ENCODE measurements around the gene THAP5. TPM values are rescaled to one million over a fixed set of nuclear protein-coding genes. Genes with fewer than 3 reads are reported as not detected.

The THAP5 gene
- total RNA-seq, 1 experiment from 2014 or later: 28.5 TPM

GRCh38 chr7:108537229-108537628 is 32.3 kb downstream of the THAP5 start:
- POLR2A ChIA-PET (ENCODE audit: unreplicated experiment): no interaction called here
- Histone ChIP-seq H3K79me2 (ENCODE audit: low read depth) (no peaks in the 10 kb centered on the region), H3K27me3 (ENCODE audit: insufficient read depth, low read depth) (no peaks in the 10 kb centered on the region), H3K4me3 (no peak overlapping the region), H3K36me3 (ENCODE audit: low read depth) (no peaks in the 10 kb centered on the region), H4K20me1 (ENCODE audit: insufficient read depth) (no peaks in the 10 kb centered on the region), H3K27ac (no peak overlapping the region), H3F3A (ENCODE audit: insufficient read depth, low read depth) (no peaks in the 10 kb centered on the region), H3K9me3 (ENCODE audit: insufficient read depth, low read depth) (no peaks in the 10 kb centered on the region), H3K4me2 (no peak overlapping the region), H3K4me1 (replicated peaks; ENCODE audit: insufficient read depth) (no peaks in the 10 kb centered on the region), H2AFZ (no peak overlapping the region), H3K9me2 (ENCODE audit: insufficient read depth) (no peaks in the 10 kb centered on the region)
- intact Hi-C loops (cut with micrococcal nuclease; ENCODE audit: unreplicated experiment): no loop called here
- DNase-seq: no peak
- CTCF ChIA-PET: no interaction called here
- TF ChIP-seq EZH2 (IDR thresholded peaks at IDR 0.05; ENCODE audit: low read depth): no peak
- TF ChIP-seq, protein P1, sequence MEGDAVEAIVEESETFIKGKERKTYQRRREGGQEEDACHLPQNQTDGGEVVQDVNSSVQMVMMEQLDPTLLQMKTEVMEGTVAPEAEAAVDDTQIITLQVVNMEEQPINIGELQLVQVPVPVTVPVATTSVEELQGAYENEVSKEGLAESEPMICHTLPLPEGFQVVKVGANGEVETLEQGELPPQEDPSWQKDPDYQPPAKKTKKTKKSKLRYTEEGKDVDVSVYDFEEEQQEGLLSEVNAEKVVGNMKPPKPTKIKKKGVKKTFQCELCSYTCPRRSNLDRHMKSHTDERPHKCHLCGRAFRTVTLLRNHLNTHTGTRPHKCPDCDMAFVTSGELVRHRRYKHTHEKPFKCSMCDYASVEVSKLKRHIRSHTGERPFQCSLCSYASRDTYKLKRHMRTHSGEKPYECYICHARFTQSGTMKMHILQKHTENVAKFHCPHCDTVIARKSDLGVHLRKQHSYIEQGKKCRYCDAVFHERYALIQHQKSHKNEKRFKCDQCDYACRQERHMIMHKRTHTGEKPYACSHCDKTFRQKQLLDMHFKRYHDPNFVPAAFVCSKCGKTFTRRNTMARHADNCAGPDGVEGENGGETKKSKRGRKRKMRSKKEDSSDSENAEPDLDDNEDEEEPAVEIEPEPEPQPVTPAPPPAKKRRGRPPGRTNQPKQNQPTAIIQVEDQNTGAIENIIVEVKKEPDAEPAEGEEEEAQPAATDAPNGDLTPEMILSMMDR (conservative IDR thresholded peaks at IDR 0.05): no peak
- no TSS peak for BruUV-seq (replicated peaks)

DNA sequence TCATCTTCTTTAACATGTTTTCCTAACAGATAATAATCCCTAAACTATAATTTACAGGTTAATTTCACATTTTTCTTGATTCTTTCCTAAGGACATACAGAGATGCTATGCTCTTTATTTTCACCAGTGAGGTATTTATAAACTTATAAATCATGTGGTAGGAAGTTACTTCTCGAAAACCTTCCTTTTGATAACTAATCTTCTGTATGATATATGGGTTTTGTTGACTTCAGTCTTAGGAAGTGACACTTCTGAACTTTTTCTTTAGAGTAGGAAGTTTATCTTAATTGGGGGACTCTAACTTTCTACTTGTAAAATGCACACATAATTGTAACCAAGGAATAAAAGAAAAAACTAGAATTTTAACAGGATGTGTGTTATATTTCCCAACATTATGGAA is 33.8 kb downstream of the THAP5 start:
- Histone ChIP-seq H3K4me2 (no peak overlapping the region), H3K36me3 (ENCODE audit: low read depth) (no peaks in the 10 kb centered on the region), H3K27me3 (ENCODE audit: insufficient read depth, low read depth) (no peaks in the 10 kb centered on the region), H3K79me2 (ENCODE audit: low read depth) (no peaks in the 10 kb centered on the region), H4K20me1 (ENCODE audit: insufficient read depth) (no peaks in the 10 kb centered on the region), H2AFZ (no peak overlapping the region), H3K9me2 (ENCODE audit: insufficient read depth) (no peaks in the 10 kb centered on the region), H3K4me3 (no peak overlapping the region), H3K27ac (no peak overlapping the region), H3F3A (ENCODE audit: insufficient read depth, low read depth) (no peaks in the 10 kb centered on the region), H3K4me1 (replicated peaks; ENCODE audit: insufficient read depth) (no peaks in the 10 kb centered on the region), H3K9me3 (ENCODE audit: insufficient read depth, low read depth) (no peaks in the 10 kb centered on the region)
- ChIA-PET CTCF (no interaction called here), POLR2A (ENCODE audit: unreplicated experiment) (no interaction called here)
- TF ChIP-seq, protein P1 (conservative IDR thresholded peaks at IDR 0.05): no peak
- no peak for TF ChIP-seq EZH2 (IDR thresholded peaks at IDR 0.05; ENCODE audit: low read depth)
- intact Hi-C loops (cut with micrococcal nuclease; ENCODE audit: unreplicated experiment): no loop called here
- no TSS peak for BruUV-seq (replicated peaks)
- DNase-seq: no peak

DNA sequence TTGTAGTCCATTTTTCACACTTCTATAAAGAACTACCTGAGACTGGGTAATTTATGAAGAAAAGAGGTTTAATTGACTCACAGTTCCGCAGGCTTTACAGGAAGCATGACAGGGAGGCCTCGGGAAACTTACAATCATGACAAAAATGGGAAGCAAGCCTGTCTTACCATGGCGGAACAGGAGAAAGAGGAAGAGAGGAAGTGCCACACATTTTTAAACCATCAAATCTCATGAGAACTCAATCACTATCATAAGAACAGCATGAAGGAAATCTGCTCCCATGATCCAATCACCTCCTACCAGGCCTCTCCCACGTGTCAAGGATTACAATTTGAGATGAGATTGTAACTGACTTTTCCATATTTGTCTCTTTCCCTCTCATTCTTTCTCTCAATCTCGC is 34.2 kb downstream of the THAP5 start:
- Histone ChIP-seq H3F3A (ENCODE audit: insufficient read depth, low read depth) (0 out of 2 replicates have a peak, but pooled peaks cover under 1% of the 10 kb centered on the region), H3K4me1 (replicated peaks; ENCODE audit: insufficient read depth) (peaks cover 5% of the 10 kb centered on the region)
- POLR2A ChIA-PET (ENCODE audit: unreplicated experiment): no interaction called here

More for the DNA sequence above, 34.2 kb downstream of the THAP5 start:
- Histone ChIP-seq H3K4me3 (no peak overlapping the region), H3K27me3 (ENCODE audit: insufficient read depth, low read depth) (no peaks in the 10 kb centered on the region), H3K36me3 (ENCODE audit: low read depth) (no peaks in the 10 kb centered on the region), H3K27ac (no peak overlapping the region), H2AFZ (no peak overlapping the region), H3K79me2 (ENCODE audit: low read depth) (no peaks in the 10 kb centered on the region), H3K9me2 (ENCODE audit: insufficient read depth) (no peaks in the 10 kb centered on the region), H3K4me2 (no peak overlapping the region), H3K9me3 (ENCODE audit: insufficient read depth, low read depth) (no peaks in the 10 kb centered on the region), H4K20me1 (ENCODE audit: insufficient read depth) (no peaks in the 10 kb centered on the region)
- TF ChIP-seq, protein P1 (conservative IDR thresholded peaks at IDR 0.05): no peak
- no peak for TF ChIP-seq EZH2 (IDR thresholded peaks at IDR 0.05; ENCODE audit: low read depth)
- DNase-seq: no peak
- CTCF ChIA-PET: no interaction called here
- intact Hi-C loops (cut with micrococcal nuclease; ENCODE audit: unreplicated experiment): no loop called here
- BruUV-seq (replicated peaks): no TSS peak
